ENCODE results near the gene GFRA1.
A peak's percentile ranks its signal among the peaks of the same experiment; 100 is the strongest.

GFRA1 gene

DNA sequence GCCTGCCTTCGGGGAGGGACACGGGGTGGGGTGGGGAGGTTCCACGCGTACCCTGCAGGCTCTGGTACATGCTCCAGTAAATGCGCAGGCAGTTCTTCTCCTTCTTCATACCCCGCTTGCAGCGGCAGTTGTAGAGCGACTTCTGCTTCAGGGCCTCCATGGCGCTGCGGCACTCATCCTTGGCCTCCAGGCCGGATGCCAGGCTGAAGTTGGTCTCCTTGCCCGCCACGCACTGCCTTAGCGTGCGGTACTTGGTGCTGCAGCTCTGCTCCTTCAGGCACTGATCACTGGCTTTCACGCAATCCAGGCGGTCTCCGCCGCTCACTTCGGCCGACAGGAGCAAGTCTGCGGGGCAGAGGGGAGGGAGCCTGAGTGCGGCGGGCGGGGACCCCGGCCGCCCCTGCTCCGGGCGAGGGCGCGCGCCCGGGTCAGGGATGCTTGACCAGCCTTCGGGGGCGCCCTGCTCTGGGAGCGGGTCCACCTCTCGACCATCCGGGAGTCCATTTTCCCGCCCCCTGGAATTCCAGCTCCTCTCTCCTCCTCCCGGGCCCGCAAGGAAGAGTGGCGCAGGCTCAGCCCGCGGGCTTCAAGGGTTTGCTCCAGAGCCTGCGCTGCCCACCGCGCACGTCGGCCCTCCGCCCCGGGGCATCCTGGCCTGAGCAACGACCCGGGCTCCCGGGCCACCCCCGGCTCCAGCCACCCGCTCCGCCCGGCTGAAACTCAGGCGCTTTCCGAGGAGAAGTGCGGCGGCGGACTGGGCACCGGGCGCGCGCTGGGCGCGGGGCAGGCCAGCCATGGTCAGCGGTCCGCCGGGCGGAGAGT is 2.0 kb downstream of the GFRA1 start:
- no peak for DNase-seq

DNA sequence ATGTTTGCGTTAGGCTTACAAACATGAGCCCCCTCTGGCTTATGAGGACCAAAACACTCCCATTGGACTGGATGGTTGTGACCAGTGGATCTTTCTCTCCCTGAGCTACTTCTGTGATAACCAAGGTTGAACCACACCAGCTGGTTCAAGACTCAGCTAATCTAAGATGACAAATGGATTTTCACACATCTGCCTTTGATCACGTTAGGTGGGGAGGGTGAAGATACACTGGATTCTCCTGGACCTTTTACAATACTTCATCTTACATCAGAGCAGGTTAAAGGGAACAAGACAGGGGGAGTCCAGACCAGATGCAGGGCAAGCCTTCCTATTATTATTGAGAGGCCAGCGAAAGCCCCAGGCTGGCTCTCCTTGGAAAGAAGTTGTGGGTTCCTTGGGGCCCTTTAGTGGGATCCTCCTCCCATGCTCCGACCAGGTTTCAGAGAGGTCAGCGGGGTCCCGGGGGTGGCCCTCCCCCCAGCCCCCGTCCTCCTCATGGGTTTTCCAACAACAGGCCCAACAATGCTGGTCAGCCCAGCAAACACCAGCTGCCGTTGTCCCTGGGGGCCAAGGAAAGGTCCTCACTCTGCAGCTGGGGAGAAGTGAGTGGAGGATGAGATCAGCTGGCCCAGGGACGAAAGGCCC is 2.8 kb downstream of the GFRA1 start:
- no peak for DNase-seq

DNA sequence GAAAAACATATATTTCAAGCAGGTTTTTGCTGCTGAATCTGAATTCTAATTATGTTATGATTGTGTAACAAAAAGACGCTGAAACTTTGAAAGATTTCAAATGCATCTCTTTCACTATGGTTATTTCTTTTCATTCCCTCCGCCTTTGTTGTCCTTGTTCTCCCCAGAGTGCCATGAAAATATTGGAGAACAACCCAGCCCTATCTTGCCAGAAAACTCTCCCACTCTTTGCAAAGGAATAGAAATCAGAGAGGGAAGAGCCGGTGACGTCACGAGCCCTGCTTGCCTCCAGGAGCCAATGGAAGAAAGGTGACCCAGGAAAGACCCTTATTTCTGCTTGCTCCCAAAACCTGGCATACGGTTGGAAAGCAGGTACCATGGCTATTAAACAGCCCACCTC is 3.4 kb downstream of the GFRA1 start:
- DNase-seq, result no peak

DNA sequence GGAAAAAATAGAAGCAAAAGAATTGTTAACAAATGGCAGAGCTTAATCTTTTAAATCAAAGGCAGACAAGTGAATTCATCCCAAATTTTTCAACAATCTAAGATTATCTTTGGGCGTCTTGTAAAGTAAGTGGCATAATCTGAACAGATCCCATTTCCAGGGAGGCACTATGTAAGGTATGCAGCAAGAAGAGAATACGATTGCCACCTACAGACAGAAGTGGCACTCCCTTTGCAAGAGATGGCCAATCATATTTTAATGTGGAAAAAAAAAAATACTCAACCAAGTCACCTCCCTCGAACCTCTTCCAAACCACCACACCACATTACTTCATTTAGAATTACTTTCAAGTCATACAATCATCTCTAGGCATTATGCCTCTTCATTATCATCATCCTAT is 4.0 kb downstream of the GFRA1 start:
- no peak for DNase-seq

DNA sequence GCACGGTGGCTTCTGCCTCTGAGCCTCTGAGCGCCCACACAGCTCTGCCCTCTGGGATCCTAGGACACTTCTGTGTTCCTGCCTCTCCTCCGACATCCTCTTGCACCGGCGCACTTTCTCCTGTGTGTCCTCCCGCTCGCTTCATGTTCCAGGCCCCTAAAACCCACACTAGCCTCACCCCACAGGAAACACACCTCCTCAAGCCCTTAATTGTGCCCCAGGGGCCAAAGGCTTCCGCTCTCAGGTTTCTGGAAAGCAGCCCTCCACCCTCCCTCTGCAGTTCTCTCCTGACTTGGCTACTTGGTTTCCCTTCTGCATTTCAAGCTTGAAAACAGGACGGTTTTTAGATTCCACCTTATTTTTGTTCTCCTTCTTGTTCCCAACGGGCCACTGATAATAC is 7.3 kb downstream of the GFRA1 start:
- no peak for DNase-seq

DNA sequence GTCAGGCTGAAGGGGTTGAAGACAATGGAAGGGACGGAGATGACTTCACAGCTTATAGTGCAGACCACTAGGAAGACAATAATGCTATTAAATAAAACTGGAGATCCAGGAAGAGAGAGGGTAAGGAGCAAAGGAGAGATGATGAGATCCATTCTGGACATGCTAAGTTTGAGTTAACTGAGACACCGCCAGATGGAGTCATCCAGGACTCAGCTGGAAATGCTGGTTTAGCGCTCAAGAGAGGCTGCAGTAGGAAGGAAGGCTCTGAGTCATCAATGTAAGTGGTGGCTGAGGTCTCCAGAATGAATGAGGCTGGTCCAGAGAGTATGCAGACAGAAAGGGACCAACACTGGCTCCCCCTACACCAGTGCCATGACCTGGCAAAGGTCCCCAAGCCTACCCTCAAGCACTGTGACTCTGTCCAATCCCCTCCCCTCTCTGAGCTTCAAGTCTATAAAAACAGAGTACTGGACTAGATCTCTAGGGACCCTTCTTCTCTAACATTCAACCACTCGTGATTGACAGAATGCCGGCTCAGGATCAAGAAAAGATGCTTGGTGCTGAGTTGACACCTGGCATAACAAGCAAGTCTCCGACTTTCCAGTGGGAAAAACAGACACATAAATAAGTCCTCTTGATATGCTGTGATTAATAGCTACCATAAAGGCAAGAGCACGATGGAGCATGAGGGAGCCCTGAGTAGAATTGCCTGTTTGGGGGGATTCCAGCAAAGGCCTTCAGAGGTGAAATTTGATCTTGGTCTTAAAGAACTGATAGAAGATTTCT is 8.9 kb downstream of the GFRA1 start:
- DNase-seq, result no peak

DNA sequence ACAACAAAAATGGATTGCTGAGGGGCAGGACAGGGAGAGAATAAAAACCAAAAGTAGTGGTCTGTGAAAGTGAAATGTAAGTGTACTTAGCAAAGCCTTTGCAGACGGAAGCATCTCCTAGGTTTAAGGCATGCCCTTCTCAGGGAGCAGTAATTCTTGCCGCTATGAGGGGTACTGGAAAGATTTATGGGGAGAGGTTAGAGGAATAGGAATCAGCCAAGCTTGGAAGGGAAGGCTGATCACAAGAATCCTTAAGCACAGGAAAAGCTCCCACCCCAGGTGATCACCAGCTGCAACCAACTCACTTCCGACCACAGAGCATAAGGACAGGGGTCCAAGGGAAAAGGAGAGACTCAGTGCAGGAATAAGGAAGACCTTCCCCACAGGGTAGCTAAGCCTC is 10.3 kb downstream of the GFRA1 start:
- DNase-seq, result no peak

DNA sequence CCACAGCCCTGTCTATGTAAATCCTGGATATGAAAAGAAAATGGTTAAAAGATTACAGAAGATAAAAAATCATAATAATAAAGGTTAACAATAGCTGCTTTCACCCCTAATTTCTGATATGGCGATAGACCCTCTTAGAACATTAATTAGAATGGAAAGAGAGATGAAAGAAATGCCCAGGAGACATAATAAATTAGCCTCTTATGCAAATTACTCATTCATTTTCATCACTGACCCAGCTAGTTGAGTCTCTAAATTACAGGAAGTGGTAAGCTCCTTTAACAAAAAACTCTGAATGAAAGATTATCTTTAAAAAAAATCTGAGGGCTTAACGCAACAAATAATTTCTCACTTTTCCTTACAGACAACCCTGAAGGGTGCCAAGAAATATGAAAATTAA is 12.4 kb downstream of the GFRA1 start:
- DNase-seq, result peak; percentile 24

DNA sequence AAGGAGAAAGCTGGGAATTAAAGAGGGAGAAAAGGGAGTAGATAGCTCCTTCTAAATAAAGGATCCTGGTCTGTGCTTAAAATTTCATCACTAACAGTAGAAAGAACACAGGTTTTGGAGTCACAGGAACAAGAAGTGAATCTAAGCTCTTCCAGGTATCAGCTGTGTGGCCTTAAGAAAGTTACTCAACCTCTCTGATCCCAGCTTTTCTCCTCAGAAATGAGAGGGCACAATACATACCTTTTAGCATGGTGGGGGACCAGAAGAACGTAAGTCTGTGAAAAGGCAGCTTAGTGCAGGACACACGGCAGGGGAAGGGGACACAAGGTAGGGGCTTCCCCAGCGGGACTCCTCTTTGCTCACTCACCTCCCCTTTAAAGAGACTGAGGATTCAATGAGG is 13.4 kb downstream of the GFRA1 start:
- no peak for DNase-seq

DNA sequence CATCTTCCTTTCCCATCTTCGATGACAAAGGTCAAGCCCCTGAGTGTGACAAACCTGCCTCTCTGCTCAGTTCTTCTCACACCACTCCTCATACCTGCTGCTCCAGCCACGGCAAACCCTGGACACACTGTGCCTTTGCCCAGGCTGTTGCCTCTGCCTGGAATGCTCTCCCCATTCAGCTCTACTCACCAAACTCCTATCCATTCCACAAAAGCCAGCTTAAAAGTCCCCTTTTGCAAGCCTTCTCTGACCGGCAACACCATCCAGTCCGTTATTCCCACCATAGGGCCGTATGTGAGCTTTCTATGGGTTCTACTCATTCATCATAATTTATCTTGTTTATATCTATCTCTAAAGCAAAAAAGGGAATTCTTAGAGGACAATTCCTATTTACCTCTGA is 15.2 kb downstream of the GFRA1 start:
- DNase-seq, result no peak

DNA sequence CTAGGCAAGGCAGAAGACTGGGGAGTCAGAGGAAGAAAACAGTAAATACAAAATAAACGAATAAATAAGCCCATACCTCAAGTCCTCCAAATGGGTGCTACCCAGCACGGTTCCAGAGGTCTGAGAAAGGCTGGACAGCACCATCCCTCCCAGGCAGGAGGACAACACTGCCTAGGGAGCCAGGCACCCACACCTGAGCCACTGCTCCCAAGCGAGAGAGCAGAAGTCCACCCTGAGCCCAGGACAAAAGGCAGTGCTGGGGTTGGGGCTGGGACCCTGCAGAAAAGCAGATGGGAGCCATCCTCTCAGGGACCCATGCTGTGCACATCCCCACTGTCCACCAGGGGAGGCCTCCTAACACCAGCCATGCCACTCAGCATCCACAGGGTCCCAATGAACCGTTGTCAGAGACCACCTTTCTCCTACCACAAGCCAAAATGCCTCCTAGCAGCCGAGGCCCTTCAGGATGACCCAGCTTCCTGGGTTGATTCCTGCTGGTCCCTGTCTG is 16.2 kb downstream of the GFRA1 start:
- no peak for DNase-seq

DNA sequence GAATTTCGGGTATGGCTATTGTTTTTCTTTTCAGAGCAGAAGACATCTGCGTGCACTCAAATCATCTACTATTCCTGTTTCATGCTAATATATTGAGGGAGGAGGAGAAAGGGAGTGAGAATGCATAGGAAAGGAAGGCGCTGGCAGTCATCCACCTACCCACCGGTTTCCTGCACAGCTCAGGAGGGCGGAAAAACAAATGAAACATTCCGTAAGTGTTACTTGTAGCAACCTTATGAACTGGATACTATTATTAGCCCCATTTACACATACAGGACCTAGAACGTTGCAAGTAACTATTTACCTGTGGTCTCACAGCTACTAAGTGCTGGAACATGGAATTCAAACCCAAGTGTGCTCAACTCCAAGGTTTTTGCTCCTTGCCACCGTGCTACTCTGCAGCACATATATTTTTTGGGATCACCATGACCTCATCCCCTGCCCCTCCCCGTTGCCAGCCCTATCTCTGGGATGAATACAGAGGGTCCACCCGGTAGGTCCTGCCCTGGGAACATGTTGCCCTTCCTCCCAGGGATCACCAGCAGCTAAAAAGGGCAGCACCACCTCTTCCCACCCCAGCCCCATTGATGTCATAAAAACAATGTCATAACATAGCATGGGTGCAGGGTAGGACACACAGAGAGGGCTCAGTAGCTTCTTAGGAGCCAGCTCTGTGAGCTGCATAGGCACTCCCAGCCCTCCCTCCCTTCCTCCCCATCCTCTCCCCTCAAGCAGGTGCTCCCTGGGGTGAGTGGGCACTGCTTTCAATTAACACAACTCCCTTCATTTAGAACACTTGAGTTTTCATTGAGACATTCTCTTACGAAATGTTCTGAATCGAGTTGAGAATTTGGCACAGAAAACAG is 16.9 kb downstream of the GFRA1 start:
- DNase-seq, result no peak

DNA sequence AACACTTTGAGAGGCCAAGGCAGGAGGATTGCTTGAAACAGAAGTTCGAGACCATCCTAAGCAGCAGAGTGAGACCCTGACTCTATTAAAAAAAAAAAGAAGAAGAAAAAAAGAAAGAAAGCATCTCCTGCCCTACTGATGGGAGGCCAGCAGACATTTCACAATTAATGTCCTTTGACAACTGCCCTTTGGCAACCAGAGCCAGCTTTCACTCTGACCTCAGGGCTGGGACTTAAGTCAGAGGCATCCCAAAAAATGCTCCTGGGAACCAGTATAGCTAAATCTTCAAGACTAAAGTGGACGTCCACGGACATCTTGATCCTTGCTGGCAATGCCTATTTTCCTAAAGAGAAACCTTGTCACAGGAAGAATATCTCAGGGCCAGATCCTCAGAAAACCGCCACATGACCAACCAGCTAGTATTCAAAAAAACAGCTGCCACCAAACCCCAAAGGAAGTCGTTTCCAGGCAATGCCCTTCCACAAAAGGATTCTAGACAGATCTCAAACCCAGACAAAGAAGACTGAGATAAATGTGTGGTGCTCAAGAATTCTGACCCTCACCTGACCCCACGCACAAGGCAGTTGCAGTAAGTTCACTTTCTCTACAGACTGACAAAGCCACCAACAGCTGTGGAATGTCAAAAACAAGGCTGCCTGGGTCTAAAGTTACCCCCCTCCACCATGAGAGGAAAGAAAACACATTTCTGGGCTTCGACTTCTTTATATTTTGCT is 18.4 kb downstream of the GFRA1 start:
- no peak for DNase-seq

DNA sequence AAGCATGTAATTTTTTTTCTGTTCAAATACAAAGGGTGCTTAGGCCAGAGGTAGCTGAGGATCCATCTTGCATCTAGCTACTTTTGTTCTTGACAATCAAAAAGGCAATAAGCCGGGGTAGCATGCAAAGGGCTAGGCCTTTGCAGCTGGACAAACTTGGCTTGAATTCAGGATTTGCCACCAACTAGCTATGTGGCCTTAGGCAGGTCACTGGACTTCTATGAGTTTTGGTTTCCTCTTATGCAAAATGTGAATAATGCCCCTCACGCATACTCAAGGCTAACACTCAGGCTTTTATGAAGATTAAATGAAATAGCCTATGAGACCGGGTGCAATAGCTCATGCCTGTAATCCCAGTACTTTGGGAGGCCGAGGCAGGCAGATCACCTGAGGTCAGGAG is 19.3 kb downstream of the GFRA1 start:
- DNase-seq, result no peak

DNA sequence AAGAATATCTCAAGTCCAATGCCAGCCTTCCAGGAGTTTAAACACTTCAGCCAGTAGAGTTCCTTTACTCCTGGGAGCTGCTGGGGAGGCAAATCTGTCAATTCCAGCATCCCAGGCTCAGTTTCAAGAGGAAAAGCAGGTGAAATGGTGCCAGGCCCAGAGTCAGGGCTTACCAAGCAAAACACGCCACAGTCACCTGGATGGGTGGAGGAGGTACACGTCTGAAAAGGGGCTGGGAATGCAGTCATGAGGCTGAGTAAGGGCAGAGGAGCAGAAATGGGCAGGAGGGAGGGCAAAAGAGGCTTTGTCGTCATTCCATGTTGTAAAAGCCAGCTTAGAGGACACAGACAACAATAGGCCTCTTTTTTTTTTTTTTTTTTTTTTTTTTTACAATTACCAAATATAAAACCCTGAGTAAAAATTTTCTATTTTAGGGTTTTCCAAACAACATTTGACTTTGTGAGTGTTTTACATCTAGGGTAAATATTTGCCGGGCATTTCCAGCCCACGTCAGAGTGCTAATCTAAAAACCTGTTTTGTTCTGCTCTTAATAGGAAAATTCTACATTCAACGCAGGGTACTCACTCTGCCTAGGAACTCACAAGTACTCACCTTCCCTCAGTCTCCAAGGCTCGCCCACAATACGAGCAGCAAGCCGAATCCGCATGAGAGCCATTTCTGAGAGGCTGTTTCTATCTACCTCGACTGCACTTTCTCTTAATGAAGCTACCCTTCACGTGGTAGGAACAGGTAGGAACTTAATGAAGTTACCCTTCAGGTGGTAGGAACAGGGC is 21.2 kb downstream of the GFRA1 start:
- no peak for DNase-seq

DNA sequence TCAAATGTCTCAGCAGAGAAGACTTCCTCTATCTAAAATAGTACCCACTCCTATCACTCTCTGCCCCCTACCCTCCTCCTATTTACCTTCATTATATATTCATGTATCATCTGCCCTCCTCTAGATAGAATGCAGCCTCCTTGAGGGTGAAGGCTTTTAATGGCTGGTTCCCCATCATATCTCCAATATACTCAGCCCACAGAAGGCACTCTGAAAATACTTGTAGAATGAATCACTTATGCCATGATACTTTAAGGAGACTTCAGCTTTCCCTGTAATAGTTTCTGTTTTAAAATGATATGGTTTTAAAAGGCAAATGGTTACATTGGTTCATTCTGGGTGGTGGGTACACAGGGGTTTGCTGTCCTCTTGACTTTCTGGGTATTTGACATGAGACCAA is 25.3 kb downstream of the GFRA1 start:
- DNase-seq, result no peak

DNA sequence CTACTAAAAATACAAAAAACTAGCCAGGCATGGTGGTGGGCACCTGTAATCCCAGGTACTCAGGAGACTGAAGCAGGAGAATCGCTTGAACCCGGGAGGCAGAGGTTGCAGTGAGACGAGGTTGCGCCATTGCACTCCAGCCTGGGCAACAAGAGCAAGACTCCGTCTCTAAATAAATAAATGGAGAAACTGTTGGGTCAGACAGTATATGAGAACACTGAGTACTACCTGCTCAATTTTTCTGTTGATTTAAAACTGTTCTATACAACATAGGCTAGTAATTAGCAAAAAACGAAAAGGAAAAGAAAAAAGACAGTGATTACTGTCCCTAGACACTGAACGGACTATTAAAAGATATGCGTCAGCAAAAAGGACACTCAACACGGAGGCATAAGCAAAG is 26.7 kb downstream of the GFRA1 start:
- DNase-seq, result no peak

DNA sequence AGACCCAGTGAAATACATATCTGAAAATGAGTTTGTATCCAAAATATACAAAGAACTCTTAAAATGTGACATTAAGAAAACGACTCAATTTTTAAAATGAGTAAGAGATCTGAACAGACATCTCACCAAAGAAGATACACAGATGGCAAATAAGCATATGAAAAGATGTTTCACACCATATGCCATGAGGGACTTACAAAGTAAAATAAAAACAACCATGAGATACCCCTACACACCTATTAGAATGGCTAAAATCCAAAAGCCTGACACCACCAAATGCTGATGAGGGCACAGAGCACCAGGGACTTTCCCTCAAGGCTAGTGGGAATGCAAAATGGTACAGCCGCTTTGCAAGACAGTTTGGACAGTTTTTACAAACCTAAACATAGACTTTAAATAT is 27.9 kb downstream of the GFRA1 start:
- no peak for DNase-seq

DNA sequence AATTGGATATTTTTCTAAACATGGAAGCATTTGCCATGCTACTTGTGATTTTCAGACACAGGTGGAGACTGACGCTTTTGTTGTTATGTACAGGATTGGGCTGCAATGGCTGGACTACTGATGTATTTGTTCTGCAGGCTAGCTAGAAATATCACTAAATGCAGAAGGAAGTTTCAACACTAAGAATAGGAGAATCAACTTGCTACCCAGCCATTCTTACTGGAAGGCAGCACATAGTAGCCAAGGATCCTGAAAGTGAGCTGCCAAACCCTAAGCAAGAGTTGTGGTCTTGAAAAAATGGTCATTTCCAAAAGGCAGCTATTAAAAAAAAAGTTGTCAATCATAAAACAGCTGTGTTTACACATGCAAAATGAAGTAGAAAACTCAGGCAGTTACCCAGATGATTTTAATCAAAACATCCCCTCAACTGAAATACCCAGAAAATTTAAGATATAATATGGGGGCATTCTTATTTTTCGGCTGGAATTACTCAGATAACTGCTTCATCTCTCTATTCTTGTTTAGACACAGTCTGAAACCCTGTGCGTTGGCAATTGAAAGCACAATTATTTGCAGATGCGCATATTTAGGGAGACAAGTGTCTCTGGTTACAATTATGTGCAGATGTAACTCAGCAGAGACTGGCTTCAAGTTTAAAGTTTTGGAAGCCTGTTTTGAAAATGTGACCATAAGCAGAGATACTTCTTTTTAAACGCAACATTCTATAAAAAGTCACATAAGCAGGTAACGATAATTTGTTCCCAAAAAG is 31.2 kb downstream of the GFRA1 start:
- no peak for DNase-seq

DNA sequence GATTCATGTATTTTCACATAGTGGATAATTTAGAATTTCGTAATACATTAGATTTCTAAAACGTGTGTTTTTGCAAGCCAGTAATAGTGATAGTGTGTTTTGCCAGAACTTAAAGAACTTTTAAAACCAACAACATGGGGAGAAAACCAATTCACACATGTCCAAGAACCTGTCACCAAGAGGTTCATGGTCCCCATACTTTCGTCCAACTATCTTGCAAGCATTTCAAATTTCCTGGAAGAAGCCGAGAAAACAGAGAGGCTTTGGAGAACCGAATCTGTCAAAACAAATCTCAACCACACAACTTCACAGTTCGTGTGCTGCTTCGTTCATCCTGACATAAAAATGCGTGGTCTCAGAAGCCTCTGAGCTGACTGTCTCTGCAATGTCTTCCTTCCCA is 31.9 kb downstream of the GFRA1 start:
- DNase-seq, result no peak

All from NCI-H1105 treated with DMSO at 0.1 percent for 48 hours (cell line).